SKM-1 (cell line): ENCODE measurements around the gene BOLA1.
"Not testable (repeated sequence)": the region's sequence is repeated elsewhere in the genome, so short reads cannot be mapped to it uniquely, and the experiment has no call there.

Experiments used
- DNase-seq: peaks from one replicate; lab custom pipeline; 2025; ENCODE audit not compliant: unreplicated experiment; lab: John Stamatoyannopoulos, UW

Gene BOLA1, protein sequence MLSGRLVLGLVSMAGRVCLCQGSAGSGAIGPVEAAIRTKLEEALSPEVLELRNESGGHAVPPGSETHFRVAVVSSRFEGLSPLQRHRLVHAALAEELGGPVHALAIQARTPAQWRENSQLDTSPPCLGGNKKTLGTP

DNA sequence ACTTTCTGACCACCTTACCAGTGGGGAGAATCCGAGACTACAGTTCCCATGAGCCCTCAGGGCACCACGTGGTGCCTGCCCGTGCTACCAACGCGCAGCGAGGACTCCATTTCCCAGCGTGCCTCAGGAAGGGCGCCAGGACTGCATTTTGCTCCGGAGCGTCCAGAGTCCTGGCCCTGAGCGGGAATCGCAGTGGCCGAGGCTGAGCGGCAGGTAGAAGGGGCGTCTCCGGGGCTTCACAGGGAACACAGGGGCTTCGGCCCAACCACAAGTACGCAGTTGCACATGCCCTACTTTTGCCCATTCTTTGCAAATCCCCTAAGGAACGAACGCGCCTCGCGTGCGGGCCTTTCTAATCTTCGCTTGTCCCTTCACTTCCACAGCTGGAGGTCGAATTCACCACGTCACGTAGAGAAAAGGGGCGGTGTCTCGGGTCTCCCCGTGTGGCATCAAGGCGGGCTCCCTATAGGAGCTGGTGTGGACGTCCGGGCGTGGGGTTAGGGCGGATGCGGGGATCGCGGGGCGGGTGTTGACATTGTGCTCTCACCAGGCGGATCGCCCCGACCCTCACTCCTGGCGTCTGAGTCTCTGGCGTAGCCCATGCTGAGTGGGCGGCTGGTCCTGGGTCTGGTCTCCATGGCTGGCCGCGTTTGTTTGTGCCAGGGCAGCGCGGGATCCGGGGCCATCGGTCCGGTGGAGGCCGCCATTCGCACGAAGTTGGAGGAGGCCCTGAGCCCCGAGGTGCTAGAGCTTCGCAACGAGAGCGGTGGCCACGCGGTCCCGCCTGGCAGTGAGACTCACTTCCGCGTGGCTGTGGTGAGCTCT is at the start of gene BOLA1:
Gene BOLA1, plus strand, starts transcription at position 109 of the 825 bp plus-strand sequence. Its CDS starts 492 bp downstream, at position 601.
- peak; percentile 87 for DNase-seq

- DNase-seq = no peak
Observed at GRCh38 chr1:149849947-149850360, 49.4 kb upstream of the BOLA1 start.

- not testable (repeated sequence) for DNase-seq
Observed at GRCh38 chr1:149850732-149851345, 48.5 kb upstream of the BOLA1 start.

- DNase-seq = not testable (repeated sequence)
Observed at GRCh38 chr1:149851585-149852213, 47.7 kb upstream of the BOLA1 start.

GRCh38 chr1:149852263-149852662 is 47.1 kb upstream of the BOLA1 start:
- DNase-seq = not testable (repeated sequence)

GRCh38 chr1:149860271-149860670 is 39.1 kb upstream of the BOLA1 start:
- not testable (repeated sequence) for DNase-seq

DNA sequence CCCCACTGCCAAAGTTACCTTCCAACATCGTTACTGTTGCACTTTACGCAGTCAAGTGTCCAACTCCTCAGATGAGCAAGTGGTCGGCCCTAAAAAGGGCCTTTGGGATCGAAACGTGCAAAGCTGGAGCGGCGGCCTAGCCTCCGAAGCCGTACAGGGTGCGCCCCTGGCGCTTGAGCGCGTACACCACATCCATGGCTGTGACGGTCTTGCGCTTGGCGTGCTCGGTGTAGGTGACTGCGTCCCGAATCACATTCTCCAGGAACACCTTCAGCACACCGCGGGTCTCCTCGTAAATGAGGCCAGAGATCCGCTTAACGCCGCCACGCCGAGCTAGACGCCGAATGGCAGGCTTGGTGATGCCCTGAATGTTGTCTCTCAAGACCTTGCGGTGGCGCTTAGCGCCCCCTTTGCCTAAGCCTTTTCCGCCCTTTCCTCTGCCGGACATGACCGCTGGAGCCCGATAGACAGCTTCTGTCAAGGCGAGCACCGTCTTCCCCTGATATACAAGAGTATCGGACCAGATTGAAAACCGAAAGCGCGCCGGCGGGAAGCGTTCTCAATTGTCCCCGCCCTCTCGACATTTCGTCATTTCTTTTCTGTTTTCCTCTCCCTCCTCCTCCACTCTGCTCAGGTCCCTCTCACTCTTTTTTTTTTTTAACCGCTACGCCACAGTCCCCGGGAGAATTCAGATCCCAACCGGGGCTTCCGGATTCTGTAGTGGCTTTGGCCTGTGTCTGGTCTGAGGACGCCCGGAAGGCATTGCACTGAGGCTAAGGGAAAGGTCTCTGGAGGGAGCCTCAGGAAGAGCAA is 38.5 kb upstream of the BOLA1 start:
- not testable (repeated sequence) for DNase-seq

DNA sequence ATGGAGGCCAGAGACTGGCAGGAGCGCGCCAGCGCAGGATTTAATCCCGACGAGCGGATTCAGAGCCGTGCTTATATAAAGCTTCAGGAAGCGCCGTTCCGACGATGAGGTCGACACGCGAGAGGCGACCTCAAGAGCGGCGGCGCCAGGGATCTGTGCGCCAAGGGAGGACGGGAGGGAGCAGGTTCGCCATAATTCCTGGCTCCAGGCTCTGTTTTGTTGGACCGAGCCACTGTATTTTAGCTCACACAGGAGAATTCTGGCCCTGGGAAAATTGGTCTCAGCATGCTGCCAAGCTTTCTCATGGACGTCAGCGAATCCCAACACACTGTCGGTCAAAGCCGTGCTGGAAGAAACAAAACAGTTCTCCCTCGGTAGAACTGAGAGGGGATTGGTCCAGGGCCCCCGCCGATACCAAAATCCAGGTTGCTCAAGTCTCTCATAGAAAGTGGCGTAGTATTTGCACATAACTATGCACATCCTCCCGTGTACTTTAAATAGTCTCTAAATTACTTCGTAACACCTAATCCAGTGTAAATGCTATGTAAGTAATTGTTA is 37.8 kb upstream of the BOLA1 start:
- not testable (repeated sequence) for DNase-seq

DNA sequence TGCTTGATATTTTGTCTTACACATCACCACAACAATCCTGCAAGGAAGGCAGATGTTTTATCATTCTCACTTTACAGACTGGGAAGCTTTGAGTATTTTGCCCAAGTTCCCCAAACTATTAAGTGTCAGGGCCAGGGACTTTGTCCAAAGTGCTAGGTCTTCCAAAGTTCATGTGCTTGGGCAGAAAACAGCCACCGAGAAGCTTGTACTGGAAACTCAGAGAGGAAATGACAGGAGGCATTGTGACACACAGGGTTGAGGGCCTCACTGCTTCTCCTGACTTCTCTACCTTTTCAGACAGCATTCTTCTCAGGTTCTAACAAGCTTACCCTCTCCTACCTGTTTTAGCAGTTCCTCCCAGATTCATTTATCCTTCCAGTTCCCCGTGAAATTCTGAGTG is 32.5 kb upstream of the BOLA1 start:
- not testable (repeated sequence) for DNase-seq

DNA sequence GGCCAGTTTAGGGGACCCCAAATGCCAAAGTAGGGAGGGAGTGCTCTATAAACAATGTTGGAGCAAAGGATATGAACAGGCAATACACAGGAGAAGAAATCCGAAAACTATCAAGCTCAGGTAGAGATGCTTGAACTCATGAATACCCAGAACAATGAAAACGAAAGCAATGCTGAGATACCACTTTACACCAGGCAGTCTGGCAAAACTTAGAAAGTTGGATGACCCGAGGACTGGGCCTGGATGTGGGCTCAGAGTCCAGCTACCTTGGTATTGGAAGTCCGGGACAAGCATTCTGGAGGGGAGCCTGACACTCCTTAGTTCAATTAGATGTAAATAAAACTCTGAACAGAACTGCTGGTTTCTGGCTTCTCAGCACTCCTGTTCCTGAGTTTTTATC is 26.3 kb upstream of the BOLA1 start:
- DNase-seq = not testable (repeated sequence)

GRCh38 chr1:149877211-149877946 is 22.0 kb upstream of the BOLA1 start:
- no peak for DNase-seq

DNA sequence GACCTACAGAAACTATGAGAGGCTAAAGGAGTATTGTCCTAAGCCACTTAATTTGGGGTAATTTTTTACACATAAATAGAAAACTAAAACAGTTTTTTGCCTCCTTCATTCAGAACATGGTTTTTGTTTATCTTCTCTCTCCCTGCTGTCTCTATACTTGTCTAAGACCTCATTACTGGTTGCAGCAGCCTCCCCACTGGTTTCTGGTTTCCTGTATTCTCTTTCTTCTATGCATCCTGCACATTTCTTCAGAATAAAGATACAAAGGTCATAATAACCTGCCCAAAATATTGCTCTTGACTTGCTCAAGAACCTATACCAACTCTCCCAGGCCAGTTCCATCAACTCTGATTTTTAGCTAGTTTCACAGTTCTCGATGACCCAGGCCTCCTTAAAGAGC is 19.8 kb upstream of the BOLA1 start:
- no peak for DNase-seq

GRCh38 chr1:149881876-149882275 is 17.5 kb upstream of the BOLA1 start:
- DNase-seq = no peak

- DNase-seq = no peak
Observed at GRCh38 chr1:149883598-149884247, 15.6 kb upstream of the BOLA1 start.

DNA sequence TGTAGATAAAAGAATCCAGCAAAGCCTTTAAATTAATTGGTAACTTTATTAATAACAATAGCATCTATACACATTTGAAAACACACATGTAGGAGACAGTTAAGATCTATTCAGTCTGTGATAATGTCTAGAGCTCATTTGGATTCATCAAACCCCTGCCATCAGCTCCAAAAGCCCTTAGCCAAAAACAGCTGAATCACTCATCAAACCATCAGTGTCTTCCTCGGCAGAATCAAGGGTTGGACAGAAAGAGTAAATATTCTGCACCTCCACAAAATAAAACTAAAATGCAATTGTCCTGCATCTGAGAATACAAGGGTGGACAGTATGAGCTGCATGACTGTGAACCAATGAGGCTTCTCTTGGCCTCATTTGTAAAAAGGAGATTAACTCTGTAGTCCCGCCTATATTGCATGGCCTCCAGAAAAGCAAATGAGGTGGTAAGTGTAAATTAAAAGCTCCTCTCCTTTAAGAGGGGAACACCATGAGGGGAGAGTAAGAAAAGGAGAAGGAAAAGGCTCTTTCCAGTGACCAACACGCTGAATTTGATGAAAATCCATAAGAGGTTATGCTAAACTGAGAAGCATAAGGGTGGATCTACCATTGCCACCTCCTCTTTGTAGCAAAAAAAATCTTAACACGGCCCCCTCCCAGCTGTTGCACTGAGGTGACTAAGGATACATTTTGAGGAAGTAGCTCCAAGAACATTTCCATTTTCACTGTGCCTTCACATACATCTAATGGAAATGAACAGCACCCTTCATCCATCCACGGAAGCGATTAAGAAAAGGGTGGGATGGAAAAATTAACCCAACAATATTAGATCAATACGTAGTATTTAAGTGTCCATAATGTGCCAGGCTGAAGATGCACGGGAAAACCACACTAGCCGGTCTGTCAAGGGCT is 14.7 kb upstream of the BOLA1 start:
- DNase-seq = peak; percentile 92

GRCh38 chr1:149885339-149886120 is 13.8 kb upstream of the BOLA1 start:
- peak; percentile 94 for DNase-seq

DNA sequence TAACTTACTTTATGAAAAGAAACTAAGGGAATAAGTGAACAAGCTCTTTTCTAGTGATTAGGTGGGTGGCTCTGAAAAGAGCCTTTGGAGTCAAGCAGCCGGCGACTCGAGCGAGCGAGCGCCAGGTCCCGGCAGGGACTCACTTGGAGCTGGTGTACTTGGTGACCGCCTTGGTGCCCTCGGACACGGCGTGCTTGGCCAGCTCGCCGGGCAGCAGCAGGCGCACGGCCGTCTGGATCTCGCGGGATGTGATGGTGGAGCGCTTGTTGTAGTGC is 13.3 kb upstream of the BOLA1 start:
- not testable (repeated sequence) for DNase-seq
